Mesenchymal stem cell (in vitro differentiated cells and primary cell): ENCODE data around the gene FAM180A.

ENCODE experiments used
- DNase-seq: peaks from one replicate; pipeline ENCODE4 v3.0.0-alpha.2; 2013
- H2AFZ ChIP-seq: one replicate; pipeline ENCODE4 v1.6.1; 2013; ENCODE audit warnings: low read depth, mild to moderate bottlenecking, control low read depth, inconsistent platforms, low read length, moderate library complexity
- H2AK5ac ChIP-seq: 2 replicates; pipeline ENCODE4 v1.6.1; 2013; ENCODE audit warnings: low read length, moderate library complexity, mild to moderate bottlenecking, inconsistent platforms; ENCODE audit not compliant: severe bottlenecking
- H2BK120ac ChIP-seq: one replicate; pipeline ENCODE4 v1.6.1; 2013; ENCODE audit warnings: low read depth, mild to moderate bottlenecking, inconsistent platforms, low read length, moderate library complexity
- H2BK12ac ChIP-seq, 2 experiments: one replicate each; pipeline ENCODE4 v1.6.1; 2013; ENCODE audit warnings: inconsistent platforms in 2 of 2, low read length in 2 of 2, mild to moderate bottlenecking in 2 of 2, moderate library complexity in 2 of 2, control low read depth in 1 of 2
- H2BK15ac ChIP-seq: one replicate; pipeline ENCODE4 v1.6.1; 2013; ENCODE audit warnings: mild to moderate bottlenecking, low read depth, inconsistent platforms; ENCODE audit not compliant: poor library complexity, severe bottlenecking
- H2BK5ac ChIP-seq: 2 replicates; pipeline ENCODE4 v1.6.1; 2013; ENCODE audit warnings: low read depth, mild to moderate bottlenecking, low read length, control low read depth, inconsistent platforms; ENCODE audit not compliant: poor library complexity, severe bottlenecking
- H3K14ac ChIP-seq, 2 experiments: one replicate each; pipeline ENCODE4 v1.6.1; 2013; ENCODE audit warnings: inconsistent platforms in 2 of 2, low read length in 2 of 2, control low read depth in 1 of 2, mild to moderate bottlenecking in 1 of 2, moderate library complexity in 1 of 2
- H3K18ac ChIP-seq, 2 experiments: one replicate each; pipeline ENCODE4 v1.6.1; 2013; ENCODE audit warnings: inconsistent platforms in 2 of 2, low read length in 2 of 2, control low read depth in 1 of 2, low read depth in 1 of 2, mild to moderate bottlenecking in 1 of 2
- H3K23ac ChIP-seq, 2 experiments: one replicate each; pipeline ENCODE4 v1.6.1; 2013; ENCODE audit warnings: inconsistent platforms in 2 of 2, low read length in 2 of 2, mild to moderate bottlenecking in 2 of 2, moderate library complexity in 2 of 2, control low read depth in 1 of 2
- H3K27ac ChIP-seq: 2 replicates; pipeline ENCODE4 v1.5.1; 2013; ENCODE audit warnings: mild to moderate bottlenecking, moderate library complexity, low read length, control low read depth, inconsistent platforms; ENCODE audit not compliant: poor library complexity, severe bottlenecking
- H3K27me3 ChIP-seq, 2 experiments: 2 replicates each; pipeline versions ENCODE4 v1.6.1 to v1.7.0; 2013; ENCODE audit warnings: low read length in 2 of 2, mild to moderate bottlenecking in 2 of 2, moderate library complexity in 2 of 2, control low read depth in 1 of 2, inconsistent platforms in 1 of 2; ENCODE audit not compliant: control insufficient read depth in 1 of 2, insufficient read depth in 1 of 2
- H3K36me3 ChIP-seq, 2 experiments: 2 replicates each; pipeline versions ENCODE4 v1.6.1 to v1.7.0; 2013; ENCODE audit warnings: low read length in 2 of 2, control low read depth in 1 of 2, inconsistent platforms in 1 of 2, low read depth in 1 of 2, mild to moderate bottlenecking in 1 of 2; ENCODE audit not compliant: insufficient read depth in 2 of 2, control insufficient read depth in 1 of 2
- H3K4ac ChIP-seq, 2 experiments: one replicate each; pipeline ENCODE4 v1.6.1; 2013; ENCODE audit warnings: inconsistent platforms in 2 of 2, low read length in 2 of 2, mild to moderate bottlenecking in 2 of 2, moderate library complexity in 2 of 2, control low read depth in 1 of 2, low read depth in 1 of 2
- H3K4me1 ChIP-seq: 2 replicates; pipeline ENCODE4 v1.6.1; 2013; ENCODE audit warnings: low read depth, low read length, control low read depth; ENCODE audit not compliant: control insufficient read depth, insufficient read depth
- H3K4me2 ChIP-seq: 2 replicates; pipeline ENCODE4 v1.6.1; 2013; ENCODE audit warnings: low read length, mild to moderate bottlenecking, inconsistent platforms; ENCODE audit not compliant: poor library complexity, severe bottlenecking
- H3K4me3 ChIP-seq, 2 experiments: 2 replicates each; pipeline versions ENCODE4 v1.5.1 to v1.7.0; 2013; ENCODE audit warnings: low read length in 2 of 2, mild to moderate bottlenecking in 2 of 2, control low read depth in 1 of 2, low read depth in 1 of 2; ENCODE audit not compliant: insufficient read depth in 1 of 2
- H3K79me1 ChIP-seq: replicated peaks from 2 replicates; pipeline ENCODE4 v1.6.1; 2013; ENCODE audit warnings: mild to moderate bottlenecking, control low read depth, low read length, inconsistent platforms; ENCODE audit not compliant: poor library complexity, severe bottlenecking
- H3K9ac ChIP-seq: 2 replicates; pipeline ENCODE4 v1.7.0; 2013; ENCODE audit warnings: mild to moderate bottlenecking, low read length, moderate library complexity
- H3K9me3 ChIP-seq: 2 replicates; pipeline ENCODE4 v1.7.0; 2013; ENCODE audit warnings: mild to moderate bottlenecking, low read length; ENCODE audit not compliant: control insufficient read depth
- H4K8ac ChIP-seq: one replicate; pipeline ENCODE4 v1.6.1; 2013; ENCODE audit warnings: inconsistent platforms, mild to moderate bottlenecking, low read length, moderate library complexity
- H4K91ac ChIP-seq: one replicate; pipeline ENCODE4 v1.6.1; 2013; ENCODE audit warnings: mild to moderate bottlenecking, low read length, inconsistent platforms
- WGBS: methylation state at CpG from one replicate; pipeline ENCODE4 v1.1.7; 2013; ENCODE audit warnings: mixed read lengths; 5-methylcytosine and 5-hydroxymethylcytosine counted together

FAM180A gene

DNA sequence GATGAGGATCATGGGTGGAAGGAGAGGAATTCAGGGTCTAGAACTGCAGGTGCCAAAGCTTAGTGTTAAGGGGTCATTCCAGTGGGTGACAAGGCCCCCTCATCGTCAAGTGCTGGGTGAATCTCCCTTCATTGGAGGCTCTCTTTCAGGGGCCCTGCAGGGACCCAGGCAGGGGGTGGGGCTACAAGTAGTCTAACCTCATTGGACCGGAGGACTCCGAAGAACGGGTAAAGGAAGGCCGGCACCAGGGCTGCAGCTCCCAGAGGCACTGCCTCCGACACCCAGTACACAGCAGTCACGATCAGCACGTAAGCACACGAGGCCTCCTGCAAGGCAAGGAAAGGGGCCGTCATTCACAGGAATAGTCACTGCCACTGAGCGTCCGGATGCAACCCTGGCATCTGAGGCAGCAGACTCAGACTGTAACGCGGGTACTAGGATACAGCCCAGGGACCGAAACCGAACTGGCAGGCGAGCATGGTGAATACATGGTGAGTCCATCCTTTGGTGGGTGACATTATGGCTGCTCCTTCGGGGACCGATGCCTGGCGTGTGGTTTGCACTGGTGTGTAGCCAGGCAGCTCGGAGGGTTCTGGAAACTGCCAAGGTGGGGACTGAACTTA lies 27.3 kb downstream of the FAM180A start:
- WGBS = 97% methylated on average over 21 of the region's 21 CpGs
- no peak overlapping the region for H2AFZ ChIP-seq
- DNase-seq = no peak

DNA sequence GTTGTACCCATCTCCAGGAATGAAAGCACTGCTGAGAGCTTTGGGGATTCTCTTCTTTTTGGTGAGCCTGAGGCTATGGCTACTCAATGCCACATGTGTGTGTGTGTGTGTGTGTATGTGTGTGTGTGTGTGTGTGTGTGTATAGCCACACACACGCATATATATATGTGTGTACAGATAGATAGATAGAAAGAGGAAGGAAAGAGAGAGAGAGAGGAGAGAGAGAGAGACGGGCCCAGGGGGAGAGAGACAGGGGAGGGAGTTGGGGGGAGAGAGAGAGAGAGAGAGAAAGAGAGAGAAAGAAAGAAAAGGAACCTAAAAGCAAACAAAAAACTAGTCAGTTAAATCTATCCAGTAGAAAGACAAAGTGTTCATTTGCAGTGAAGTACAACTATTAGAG lies 28.9 kb downstream of the FAM180A start:
- peaks cover 0 to 74% of the 10 kb centered on the region in 2 experiments for H3K36me3 ChIP-seq
- H3K4me1 ChIP-seq = peaks cover 4% of the 10 kb centered on the region
- no peak overlapping the region for H4K91ac ChIP-seq
- no peak overlapping the region for H2BK120ac ChIP-seq
- H2AK5ac ChIP-seq = no peak overlapping the region
- WGBS = 100% methylated on average over 2 of the region's 2 CpGs
- H3K4ac ChIP-seq = no peak overlapping the region
- no peak overlapping the region for H4K8ac ChIP-seq
- no peak overlapping the region for H3K9ac ChIP-seq
- H3K18ac ChIP-seq = no peak overlapping the region
- H2BK12ac ChIP-seq = no peak overlapping the region
- no peaks in the 10 kb centered on the region for H3K9me3 ChIP-seq
- H2BK15ac ChIP-seq = no peak overlapping the region
- H3K23ac ChIP-seq = no peak overlapping the region
- no peaks in the 10 kb centered on the region for H3K79me1 ChIP-seq
- DNase-seq = no peak
- H2AFZ ChIP-seq = no peak overlapping the region
- H3K4me3 ChIP-seq = no peak overlapping the region
- no peak overlapping the region for H2BK5ac ChIP-seq
- H3K27me3 ChIP-seq = peaks cover 0 to 56% of the 10 kb centered on the region in 2 experiments
- H3K27ac ChIP-seq = no peak overlapping the region
- no peak overlapping the region for H3K4me2 ChIP-seq
- H3K14ac ChIP-seq = no peak overlapping the region

More for the DNA sequence above, 27.3 kb downstream of the FAM180A start:
- no peak overlapping the region for H2BK120ac ChIP-seq
- no peak overlapping the region for H2BK15ac ChIP-seq
- H3K79me1 ChIP-seq = no peaks in the 10 kb centered on the region
- no peak overlapping the region for H3K4ac ChIP-seq
- no peak overlapping the region for H3K9ac ChIP-seq
- H3K14ac ChIP-seq = no peak overlapping the region
- no peak overlapping the region for H3K18ac ChIP-seq
- no peak overlapping the region for H2BK12ac ChIP-seq
- no peaks in the 10 kb centered on the region for H3K9me3 ChIP-seq
- H3K4me3 ChIP-seq = no peak overlapping the region
- peaks cover 0 to 70% of the 10 kb centered on the region in 2 experiments for H3K27me3 ChIP-seq
- no peaks in the 10 kb centered on the region for H3K4me1 ChIP-seq
- no peak overlapping the region for H3K23ac ChIP-seq
- H3K36me3 ChIP-seq = peaks cover 0 to 77% of the 10 kb centered on the region in 2 experiments
- no peak overlapping the region for H3K4me2 ChIP-seq
- H2AK5ac ChIP-seq = no peak overlapping the region
- H4K8ac ChIP-seq = no peak overlapping the region
- no peak overlapping the region for H2BK5ac ChIP-seq
- no peak overlapping the region for H4K91ac ChIP-seq
- H3K27ac ChIP-seq = no peak overlapping the region

DNA sequence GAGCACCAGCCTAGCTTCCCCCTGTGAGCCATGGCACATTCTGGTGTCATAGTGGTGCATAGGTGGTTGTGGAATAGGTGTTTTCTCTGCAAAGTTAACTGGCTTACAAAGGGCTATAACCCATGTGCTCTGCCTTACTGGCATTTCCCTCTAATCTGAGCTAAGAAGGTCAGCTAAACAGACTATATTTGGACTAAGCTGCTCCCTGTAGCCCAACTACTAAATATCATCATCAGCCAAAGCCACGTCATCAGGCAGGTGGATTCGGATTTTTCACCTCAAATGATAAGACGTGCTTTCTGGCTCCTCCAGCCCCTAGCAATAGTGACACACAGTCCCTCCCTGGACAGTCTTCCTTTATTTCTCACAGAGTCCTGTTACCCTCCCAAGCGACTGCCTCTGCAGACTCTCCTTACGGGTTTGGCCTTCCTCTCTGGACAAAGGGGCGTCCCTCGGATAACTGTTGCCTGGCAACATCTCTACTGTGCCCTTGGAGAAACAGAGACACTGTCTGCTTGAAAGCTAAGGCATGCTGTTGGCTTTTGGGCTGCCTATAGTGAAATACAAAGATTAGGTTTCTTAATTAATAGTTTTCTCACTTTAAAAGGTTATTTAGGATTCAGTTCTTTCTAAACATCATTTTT lies 29.7 kb downstream of the FAM180A start:
- Histone ChIP-seq H3K4me3 (no peak overlapping the region), H2BK5ac (no peak overlapping the region), H2AK5ac (no peak overlapping the region), H3K27me3 (peaks cover 0 to 55% of the 10 kb centered on the region in 2 experiments), H3K27ac (no peak overlapping the region), H4K91ac (no peak overlapping the region), H3K4ac (no peak overlapping the region), H3K4me2 (no peak overlapping the region), H3K18ac (no peak overlapping the region), H2BK120ac (no peak overlapping the region), H3K14ac (no peak overlapping the region), H3K36me3 (peaks cover 0 to 77% of the 10 kb centered on the region in 2 experiments), H3K9ac (no peak overlapping the region), H3K79me1 (no peaks in the 10 kb centered on the region), H2AFZ (no peak overlapping the region), H2BK15ac (no peak overlapping the region), H3K23ac (no peak overlapping the region), H3K4me1 (peaks cover 10% of the 10 kb centered on the region), H4K8ac (no peak overlapping the region), H2BK12ac (no peak overlapping the region), H3K9me3 (no peaks in the 10 kb centered on the region)
- no peak for DNase-seq
- WGBS = 86% methylated on average over 7 of the region's 7 CpGs

DNA sequence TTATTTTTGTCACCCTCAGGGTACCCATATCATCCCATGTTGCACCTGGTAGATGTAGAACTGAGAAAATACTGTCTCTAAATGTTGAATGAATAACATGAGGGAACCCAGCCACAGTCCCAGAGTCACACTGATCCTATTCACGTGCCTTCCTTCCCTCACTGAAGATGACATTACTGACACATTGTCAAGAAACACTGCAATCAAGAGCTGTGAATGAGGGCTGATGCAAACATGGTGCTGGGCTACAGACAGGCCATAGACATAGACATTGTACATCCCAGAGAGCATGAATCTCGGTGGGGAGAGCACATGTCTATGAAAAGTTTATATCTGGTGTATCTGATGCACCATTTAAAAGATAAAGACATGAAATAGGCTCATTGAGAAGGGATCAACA lies 30.4 kb downstream of the FAM180A start:
- Histone ChIP-seq H3K27ac (no peak overlapping the region), H3K14ac (no peak overlapping the region), H3K4me2 (no peak overlapping the region), H2BK12ac (no peak overlapping the region), H4K91ac (no peak overlapping the region), H2BK120ac (no peak overlapping the region), H3K18ac (no peak overlapping the region), H3K4ac (no peak overlapping the region), H3K27me3 (peaks cover 0 to 49% of the 10 kb centered on the region in 2 experiments), H2BK15ac (no peak overlapping the region), H3K23ac (no peak overlapping the region), H2AK5ac (no peak overlapping the region), H2BK5ac (no peak overlapping the region), H2AFZ (no peak overlapping the region), H3K4me1 (peaks cover 13% of the 10 kb centered on the region), H3K36me3 (peaks cover 0 to 79% of the 10 kb centered on the region in 2 experiments), H3K9ac (no peak overlapping the region), H3K9me3 (no peaks in the 10 kb centered on the region), H3K4me3 (no peak overlapping the region), H4K8ac (no peak overlapping the region), H3K79me1 (no peaks in the 10 kb centered on the region)
- DNase-seq = no peak
- 79% methylated on average over 2 of the region's 2 CpGs for WGBS
